AG08395 (cell line): ENCODE results near the gene MSANTD2.

Experiments used
- DNase-seq: peaks from one replicate; pipeline ENCODE4 v3.0.0; 2012; ENCODE audit warnings: mixed read lengths, low spot score

MSANTD2 gene

DNA sequence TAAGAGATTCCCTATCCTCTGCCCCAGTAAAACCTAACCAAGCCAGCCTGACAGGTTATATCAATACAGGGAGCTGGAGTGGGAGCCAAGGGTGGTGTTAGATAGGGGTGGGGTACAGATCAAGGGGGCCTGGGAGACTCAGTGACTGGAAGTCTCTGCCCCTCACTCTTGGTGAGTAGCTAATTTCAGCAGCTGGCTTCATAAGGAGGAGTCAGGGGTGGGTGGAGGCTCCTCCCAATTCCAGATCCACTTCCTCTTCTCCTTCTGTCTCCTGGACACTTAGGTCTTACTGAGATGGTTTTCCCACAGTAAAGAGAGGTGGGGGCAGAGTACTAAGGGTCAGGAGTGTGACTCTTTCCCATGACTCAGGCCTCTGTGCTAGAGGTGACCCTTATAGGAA lies 47.0 kb downstream of the MSANTD2 start:
- DNase-seq = no peak

DNA sequence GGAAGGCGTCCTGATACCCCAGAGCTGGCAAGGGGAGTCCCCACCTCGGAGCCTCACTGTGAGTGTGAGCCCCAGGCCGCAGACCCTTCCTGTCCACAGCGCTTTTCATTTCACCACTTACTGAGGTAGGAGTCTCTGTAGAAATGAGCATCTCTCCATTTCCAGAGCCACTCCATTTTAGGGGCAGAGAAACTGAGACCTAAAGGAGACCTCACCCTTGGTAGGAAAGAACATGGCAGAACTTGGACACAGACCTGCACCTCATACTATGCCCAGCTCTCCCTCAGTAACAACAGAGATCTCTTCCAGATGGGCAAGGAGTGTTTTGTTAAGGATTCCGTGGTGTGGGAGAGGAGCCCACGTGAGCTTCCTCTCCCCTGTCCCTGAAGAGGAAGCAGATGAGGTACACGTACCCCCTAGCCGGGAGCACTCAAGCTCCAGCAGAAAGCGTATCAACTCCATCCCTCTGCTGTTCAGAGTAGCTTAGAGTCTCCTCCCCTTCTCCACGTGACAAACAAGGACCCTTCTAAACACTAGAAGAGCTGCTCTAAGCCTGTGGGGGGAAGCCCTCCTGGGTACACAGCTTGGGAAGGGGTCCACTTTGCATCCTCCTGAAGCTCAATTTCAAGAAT lies 47.6 kb downstream of the MSANTD2 start:
- DNase-seq = no peak

DNA sequence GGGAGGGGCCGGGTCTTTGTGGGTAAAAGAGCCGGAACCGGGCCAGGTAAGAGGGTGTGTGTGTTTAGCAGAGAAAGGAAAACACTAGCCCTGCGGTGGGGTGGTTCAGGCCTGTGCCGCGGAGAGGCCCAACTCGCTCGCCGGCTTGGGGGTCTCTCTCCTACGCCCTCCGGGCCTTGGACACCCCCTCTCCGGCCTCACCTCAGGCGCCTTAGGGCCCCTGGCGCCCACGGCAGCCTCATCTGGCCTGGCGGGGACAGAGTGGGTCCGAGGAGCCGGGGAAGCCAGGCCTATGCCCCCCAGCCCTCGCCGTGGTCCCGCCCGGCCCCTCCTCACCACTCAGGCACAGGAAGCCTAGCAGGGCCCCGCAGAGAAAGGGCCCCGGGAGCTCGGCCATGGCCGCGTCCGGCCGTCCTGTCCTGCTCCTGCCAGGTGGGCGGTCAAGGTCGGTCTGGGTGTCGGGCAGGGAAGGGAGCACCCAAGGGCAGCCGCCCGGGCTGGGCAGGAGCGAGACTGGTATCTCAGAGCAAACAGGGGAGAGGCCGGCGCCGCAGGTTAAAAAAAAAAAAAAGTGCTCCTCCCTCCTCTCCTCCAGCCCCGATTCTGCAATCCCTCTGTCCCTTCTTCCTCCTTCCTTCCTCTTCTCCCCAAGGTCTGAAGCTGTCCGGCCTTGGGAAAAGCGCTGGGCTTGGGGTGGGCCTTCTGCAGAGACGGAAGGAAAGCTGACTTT lies 48.3 kb downstream of the MSANTD2 start, which contains the start of gene VSIG2:
TSS of gene VSIG2 (minus strand) at position 515 of the 730 bp plus-strand sequence. CDS start at position 397, 118 bp downstream.
- no peak for DNase-seq

DNA sequence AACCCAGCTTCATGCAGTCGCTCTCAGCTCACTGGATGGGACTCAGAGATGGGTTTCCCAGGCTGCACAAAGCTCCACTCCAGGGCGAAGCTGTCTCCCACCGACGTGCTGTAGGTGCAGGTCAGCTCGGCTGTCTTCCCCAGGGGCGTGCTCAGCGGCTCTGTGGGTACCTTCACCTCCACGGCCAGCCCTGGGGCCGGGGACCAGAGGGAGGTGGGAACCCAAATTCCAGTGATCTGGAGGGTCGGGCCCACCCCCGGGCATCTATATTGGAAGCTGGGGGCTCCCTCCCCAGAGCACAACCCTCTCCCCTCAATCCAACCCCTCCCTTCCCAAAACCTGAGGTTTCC lies 48.8 kb downstream of the MSANTD2 start:
- DNase-seq = no peak

DNA sequence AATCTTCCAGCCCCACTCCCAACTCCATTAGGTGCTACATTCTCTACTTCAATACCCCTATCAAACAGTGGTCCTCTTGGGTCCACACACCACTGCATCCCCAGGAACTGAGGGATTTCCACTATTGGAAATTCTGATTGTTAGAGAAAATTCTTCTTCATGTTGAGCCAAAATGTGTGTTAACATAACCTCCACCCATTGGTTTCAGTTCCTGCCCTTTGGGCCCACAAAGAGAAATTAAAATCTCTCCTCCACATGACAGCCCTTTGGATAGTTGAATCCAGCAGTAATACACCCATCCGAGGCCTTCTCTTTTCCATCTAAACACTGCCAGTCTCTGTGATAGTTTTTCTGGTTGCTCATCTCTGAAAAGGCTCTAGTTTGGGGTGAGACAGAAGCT lies 50.3 kb downstream of the MSANTD2 start:
- no peak for DNase-seq

DNA sequence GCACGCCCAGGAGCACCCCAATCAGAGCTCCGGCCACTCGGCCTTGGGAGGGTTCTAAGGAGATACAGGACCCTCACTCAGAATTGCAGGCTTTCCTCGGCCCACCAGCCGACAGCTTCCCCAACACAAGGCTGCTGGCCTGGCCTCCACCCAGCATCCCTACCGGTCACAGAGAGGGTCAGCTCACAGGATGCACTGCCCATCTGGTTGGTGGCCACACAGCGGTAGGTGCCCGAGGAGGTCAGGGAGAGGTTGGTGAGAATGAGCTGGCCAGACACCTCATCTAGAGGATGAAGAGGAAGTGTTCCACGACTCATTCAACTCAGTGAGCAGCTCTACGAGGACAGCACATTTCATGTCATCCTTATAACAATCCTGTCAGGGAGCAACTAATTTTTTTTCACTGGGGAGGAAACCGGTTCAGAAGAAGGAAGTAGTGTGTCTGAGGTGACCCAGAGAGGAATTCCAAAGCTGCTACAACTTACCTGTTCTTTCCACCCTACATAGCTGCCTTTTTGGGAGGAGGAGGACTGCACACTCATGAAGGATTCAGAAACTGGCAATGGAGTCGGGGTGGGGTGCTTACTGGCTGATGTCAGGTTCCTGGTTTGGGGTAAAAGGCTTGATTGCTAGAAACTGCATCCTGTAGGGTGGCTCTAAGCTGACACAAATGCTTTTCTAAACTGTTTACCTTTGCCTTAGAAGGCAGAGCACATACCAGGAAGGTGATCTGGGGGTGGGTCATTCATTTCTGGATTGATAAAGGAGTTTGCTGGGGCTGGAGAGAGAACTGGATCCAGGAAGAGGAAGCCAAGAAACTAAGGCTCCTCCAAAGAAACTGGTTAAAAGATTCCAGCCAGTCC lies 51.5 kb downstream of the MSANTD2 start:
- DNase-seq = no peak

DNA sequence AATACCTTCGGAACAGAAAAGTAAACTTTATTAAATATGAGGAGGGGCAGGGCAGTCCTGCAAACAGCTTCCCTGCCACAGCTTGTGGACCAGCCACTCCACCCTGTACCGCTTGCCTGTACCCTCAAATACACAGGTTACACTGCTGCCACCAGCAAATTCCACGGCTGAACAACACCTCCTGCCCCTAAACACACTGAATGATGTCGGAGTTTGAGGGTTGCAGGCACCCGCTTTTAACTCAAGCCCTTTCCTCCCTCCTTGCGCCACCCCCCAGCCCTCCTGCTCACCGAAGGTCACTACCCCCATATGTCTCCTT lies 52.1 kb downstream of the MSANTD2 start:
- no peak for DNase-seq

DNA sequence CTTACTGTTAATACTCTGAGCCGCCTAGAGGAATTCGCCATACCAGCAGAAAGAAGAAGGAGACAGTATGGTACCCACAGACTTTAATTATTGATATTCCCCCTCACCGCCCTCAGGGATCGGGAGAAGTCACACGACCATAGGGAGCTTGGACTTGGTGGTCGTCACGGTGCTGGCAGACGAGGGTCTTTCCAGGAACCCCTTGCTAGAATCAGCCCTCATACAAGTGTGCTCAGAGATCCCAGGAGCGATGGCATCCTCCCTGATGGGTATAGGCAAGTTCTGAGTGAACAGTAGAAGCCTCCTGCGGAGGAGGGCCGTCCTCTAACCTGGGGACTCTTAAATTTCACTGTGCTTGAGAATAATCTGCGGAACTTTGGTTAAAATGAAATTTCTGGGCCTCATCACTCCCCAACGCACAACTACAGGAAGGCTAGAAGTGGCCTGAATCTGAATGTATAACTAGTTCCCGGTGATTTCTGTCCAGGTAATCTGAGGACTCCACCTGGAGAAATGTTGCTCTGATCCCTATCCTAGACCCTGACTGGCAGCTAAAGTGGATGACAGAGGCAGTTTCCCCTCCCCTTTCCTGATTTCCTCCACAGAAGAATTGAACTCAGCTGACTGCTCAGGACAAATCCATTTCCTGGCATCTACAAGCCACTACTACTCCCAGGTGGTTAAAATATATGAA lies 52.7 kb downstream of the MSANTD2 start:
- no peak for DNase-seq

DNA sequence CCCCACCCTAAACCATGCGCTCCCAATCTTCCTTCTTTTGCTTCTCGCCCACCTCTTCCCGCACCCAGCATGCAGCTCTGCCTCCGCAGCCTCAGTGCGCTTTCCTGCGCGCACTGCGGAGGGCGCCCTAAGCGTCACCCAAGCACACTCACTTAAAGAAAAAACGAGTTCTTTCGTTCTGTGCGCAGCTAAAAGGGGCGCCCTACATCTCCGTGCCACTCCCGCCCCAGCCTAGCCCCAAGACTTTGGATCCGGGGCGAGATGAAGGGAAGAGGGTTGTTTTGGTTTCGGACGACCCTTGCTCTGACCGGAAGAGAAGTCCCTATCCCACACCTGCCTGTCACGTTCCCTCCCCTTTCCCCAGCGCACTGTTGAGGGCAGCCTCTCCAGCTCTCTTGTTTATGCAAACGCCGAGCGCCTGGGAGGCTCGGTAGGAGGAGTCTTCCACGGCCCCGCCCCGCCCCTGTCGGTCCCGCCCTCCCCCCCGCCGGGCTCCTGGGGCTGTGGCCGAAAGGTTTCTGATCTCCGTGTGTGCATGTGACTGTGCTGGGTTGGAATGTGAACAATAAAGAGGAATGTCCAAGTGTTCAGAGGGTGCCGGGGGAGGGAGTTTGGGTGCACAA lies 53.5 kb downstream of the MSANTD2 start:
- peak; percentile 90 for DNase-seq

DNA sequence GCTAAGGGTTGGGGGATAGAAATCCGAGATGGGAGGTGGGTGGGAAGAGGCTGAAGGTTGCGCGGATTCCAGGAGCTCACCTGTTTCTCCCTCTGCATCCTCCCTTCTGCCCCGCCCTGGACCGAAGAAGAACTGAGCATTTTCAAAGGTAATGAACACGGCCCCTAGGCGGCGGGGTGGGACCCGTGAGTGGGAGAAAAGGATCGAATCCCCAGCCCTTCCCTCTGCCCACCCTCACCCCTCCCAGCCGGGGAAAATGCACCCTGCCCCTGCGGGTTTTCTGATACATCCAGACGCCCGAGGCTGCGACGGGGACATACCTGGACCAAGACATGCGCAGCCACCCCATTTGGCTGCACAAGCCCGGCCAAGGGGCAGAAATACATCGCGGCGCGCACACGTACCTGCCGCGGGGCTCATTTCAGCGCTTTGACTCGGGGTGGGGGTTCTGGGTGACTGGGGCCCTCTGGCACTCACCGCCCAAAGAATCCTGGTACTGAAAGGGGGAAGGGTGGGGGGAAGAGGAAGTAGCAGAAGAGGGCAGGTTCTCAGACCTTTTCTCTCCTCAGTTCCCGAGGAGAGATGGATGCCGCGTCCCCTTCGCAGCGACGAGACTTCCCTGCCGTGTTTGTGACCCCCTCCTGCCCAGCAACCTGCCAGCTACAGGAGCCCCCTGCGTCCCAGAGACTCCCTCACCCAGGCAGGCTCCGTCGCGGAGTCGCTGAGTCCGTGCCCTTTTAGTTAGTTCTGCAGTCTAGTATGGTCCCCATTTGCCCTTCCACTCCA lies 54.2 kb downstream of the MSANTD2 start:
- no peak for DNase-seq

DNA sequence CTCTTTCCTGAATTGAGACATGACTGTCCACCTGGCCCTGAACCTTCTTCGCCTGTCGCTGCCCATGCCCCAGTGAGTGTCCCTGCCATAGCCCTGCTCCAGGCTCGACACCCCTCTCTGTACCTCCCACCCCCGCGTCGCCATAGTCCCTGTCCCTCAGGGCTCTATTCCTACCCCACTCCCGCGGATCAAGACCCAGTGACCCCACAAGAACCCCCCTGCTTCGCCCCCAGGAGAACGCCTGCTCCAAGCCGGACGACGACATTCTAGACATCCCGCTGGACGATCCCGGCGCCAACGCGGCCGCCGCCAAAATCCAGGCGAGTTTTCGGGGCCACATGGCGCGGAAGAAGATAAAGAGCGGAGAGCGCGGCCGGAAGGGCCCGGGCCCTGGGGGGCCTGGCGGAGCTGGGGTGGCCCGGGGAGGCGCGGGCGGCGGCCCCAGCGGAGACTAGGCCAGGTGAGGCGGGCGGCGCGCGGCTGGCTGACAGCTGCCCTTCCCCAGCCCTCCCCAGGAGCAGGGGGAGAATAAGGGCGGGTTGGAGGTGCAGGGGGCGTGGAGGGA lies 54.9 kb downstream of the MSANTD2 start:
- no peak for DNase-seq

DNA sequence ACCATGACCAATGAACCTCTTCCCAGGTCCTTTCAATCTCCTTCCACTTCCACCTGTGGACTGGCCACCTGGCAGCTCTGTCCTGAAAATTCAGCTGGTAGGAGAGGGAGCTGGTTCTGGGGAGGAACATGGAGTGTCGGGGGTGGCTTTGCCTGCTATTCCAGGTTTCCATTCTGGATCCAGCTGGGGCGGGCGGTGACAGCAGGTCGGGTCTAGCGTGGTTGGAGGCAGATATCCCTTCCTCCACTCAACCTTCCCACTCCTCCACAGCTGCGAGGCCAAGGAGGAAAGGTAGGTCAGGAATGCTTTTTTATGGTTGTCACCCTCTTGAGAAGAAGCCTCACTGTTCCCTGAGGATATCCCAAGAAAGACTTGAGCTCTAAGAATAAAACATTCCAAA lies 57.2 kb downstream of the MSANTD2 start:
- no peak for DNase-seq

DNA sequence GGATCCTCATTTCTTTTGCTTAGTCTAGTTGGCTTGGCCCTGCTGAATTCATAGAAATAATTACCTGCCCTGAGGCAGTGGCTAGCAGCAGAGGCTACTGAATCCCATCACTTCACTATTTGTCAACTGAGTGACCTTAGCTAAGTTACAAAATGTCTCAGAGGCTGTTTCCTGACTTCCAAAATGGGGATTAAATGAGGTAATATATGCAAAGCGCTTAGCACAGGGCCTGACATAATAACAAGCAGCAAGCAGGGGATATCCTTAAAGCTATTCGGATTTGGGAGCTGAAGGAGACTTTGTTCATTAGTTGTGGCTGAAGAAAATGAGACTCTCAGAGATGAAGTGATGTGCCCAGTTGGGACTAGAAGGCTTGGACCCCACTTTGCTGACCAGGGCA lies 57.7 kb downstream of the MSANTD2 start:
- DNase-seq = no peak

DNA sequence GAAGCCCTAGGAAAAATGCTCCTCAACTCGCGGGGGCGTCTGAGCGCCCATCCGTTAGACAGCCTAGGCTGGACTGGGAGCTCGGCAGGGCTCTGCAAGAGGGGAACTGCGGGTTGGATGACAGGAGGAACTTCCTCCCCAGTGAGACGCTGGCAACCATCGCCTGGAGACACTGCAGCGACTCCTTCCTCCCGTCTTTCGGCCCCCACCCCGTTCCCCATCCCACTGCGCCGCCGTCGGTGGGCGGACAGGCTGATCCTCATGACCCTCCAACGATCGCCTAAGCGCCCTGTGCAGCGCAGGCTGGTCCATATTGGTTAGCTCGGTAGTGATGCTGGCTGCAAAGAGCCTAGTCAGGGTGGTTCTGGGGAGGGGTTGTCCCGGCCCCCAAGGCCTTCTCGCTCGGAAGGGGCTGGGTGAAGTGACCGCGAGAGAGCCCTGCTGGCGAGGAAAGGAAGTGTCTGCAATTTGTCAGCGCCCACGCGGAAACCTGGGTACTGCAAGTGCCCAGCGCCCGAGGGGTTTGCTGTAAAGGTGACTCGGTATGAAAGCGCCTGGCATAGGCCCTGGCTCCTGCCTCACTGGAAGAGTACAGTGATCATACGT lies 59.8 kb downstream of the MSANTD2 start:
- no peak for DNase-seq

DNA sequence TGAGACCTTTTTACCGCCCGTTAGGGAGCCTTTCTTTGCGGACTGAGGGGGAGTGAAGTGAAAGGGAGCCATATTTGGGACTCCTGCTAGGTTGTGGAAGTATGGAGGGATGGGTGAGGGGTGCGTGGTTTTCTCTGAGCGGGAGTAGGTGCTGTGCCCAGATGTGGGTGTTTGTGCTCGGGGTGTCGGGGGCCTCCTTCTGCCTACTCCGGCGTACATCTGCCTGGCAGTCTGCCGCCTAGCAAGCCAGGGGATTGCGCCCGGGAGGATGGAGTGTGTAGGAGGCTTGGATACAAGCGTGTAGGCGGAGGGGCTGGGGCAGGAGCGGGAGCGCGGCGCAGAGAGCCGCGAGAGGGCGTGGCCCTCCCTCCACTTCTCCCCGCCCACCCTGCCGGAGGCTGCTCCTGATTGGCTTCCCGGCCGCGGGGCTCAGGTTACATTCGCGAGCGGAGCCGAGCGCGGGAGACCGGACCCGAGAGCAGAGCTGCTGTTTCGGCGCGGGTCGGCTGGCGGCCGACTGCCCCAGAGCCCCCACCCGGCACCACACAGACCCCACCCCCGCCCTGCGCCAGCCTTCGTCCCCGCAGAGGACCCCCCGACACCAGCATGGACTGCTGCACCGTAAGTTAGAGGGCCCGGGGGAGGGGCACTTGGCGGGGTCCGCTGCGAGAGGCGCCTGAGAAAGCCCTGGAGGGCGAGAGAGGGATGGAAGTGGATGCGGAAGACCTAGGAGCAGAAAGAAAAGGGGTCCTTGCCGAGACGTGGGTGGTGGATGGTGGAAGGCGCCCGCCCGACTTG lies 60.5 kb downstream of the MSANTD2 start, which contains the start of gene NRGN:
TSS of gene NRGN (plus strand) at position 464 of the 798 bp plus-strand sequence. CDS start at position 607, 143 bp downstream.
- DNase-seq = peak; percentile 97

DNA sequence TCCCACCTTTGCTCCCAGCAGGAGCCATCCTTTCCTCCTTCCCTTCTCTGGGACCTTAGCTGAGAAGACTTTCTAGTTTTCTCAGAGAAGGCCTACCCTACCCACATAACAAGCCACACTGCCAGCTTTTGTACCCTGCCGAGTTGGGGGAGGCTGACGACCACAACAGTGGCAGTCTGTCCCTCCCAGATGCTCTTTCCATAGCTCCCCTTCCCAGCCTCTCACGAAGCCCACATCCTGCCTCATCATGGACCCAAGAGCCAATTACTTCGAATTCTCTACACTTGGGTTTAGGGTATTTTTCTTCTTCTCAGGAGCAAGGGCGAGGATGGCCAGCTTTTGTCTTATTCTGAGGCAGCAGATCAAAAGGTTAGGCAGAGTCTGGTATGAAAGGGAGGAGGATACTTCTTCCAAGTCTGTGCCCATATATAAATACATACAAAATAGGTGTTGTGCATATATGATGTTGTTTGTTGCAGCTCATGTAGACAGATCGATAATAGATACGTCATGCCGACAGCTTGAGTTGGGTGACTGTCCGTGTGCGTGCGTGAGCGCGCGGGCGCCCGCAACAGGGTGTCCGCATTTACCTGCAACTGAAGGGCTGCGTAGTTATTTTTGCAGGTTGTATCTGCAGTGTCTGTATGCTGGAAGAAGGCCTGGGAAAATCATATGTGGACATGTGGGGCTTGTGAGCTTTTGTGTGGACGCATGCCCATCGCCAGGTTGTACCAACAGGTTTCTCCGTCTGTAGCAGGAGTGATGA lies 61.3 kb downstream of the MSANTD2 start:
- DNase-seq = no peak

DNA sequence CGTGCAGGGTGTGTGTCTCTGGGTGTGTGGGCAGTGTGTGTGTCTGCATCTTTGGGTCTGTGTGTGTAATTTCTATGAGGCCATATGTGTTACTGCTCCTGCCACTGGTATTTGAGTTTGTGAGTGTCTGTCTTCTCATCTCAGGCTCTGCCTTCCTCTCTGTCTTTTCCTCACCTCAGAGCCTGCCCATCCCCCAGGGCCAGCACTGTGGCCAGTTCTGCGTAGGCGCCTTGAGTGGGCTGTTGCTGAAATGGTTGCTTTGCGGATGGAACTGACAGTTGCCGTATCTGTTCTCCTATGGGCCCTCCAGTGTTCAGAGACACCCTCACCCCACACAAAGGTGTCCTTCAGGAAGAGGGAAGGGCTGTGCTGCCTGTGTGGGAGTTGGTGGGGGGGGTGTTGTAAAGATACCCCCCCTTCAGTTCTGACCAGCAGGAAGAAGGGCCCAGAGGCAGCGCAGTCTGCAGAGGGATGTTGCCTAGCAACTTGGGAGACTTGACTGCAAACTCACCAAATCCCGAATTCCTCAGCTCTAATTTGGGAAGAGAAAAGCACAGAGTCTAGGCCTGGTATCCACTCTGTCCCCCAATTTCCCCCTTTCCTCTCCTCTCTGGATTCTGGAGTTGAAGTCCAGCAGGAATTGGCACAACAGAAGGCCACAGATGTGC lies 62.4 kb downstream of the MSANTD2 start:
- DNase-seq = no peak

DNA sequence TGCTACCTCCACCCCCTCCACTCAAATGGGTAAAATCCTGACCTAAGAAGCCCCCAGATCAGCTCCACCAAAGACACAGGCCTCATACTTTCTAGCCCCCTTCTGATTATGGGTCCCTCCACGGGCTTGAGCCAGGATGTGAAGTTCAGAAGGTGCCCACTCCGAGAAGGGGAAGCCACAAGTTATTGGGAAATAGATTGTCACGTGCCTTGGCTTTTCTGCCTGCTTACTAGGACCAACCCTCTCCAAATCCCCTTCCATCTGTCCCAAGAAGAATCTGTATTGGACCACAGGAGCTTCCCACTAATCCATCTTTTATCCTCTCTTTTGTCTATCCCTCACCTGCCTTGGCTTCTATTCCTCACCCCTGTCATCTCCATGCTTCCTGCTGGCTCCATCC lies 63.5 kb downstream of the MSANTD2 start:
- no peak for DNase-seq
